ENCODE results near the gene SHB.

The SHB gene

DNA sequence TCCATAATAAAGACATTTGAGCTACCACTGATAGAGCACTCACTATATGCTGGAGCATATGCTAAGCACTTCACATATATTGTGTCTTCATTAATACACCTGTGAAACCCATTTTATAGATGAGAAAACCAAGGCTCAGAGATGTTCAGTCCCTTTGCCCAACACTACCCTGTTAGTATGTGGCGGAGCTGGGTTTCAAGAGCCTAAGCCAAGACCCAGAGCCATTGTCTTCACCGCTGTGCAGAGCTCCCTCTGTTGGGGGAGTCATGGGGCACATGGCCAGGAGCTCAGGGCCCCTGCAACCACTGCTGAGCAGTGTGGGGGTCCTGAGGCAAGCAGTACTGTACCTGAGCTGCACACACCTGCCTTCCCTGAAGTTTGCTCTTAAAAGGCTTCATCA lies 127.8 kb downstream of the SHB start:
- no peak overlapping the region for H3K27ac ChIP-seq (ENCODE audit: low read depth, low read length, poor library complexity, severe bottlenecking)
- no peak overlapping the region for H3K9ac ChIP-seq (ENCODE audit: low read length)
- H2AFZ ChIP-seq (ENCODE audit: low read length) = no peak overlapping the region
- H3F3A ChIP-seq (ENCODE audit: insufficient read depth, low read length) = no peaks in the 10 kb centered on the region
- TF ChIP-seq EZH2 (IDR thresholded peaks at IDR 0.05; ENCODE audit: borderline replicate concordance, low read length) = no peak
- TF ChIP-seq, protein P1, sequence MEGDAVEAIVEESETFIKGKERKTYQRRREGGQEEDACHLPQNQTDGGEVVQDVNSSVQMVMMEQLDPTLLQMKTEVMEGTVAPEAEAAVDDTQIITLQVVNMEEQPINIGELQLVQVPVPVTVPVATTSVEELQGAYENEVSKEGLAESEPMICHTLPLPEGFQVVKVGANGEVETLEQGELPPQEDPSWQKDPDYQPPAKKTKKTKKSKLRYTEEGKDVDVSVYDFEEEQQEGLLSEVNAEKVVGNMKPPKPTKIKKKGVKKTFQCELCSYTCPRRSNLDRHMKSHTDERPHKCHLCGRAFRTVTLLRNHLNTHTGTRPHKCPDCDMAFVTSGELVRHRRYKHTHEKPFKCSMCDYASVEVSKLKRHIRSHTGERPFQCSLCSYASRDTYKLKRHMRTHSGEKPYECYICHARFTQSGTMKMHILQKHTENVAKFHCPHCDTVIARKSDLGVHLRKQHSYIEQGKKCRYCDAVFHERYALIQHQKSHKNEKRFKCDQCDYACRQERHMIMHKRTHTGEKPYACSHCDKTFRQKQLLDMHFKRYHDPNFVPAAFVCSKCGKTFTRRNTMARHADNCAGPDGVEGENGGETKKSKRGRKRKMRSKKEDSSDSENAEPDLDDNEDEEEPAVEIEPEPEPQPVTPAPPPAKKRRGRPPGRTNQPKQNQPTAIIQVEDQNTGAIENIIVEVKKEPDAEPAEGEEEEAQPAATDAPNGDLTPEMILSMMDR (IDR thresholded peaks at IDR 0.05; ENCODE audit: low read length) = peak; percentile 28; the same call in 1 of the 2 replicates
- no peaks in the 10 kb centered on the region for H3K79me2 ChIP-seq (ENCODE audit: insufficient read depth, low read length)
- no peaks in the 10 kb centered on the region for H4K20me1 ChIP-seq (ENCODE audit: insufficient read depth, low read length)
- no peaks in the 10 kb centered on the region for H3K27me3 ChIP-seq (ENCODE audit: insufficient read depth, low read length)
- no peak overlapping the region for H3K4me2 ChIP-seq (ENCODE audit: low read length)
- H3K9me3 ChIP-seq (ENCODE audit: low read length) = no peaks in the 10 kb centered on the region
- no peak overlapping the region for H3K4me3 ChIP-seq (ENCODE audit: low read depth, low read length, poor library complexity, severe bottlenecking)
- no peaks in the 10 kb centered on the region for H3K4me1 ChIP-seq (ENCODE audit: insufficient read depth, low read length, severe bottlenecking)
- no peaks in the 10 kb centered on the region for H3K36me3 ChIP-seq (ENCODE audit: insufficient read depth, low read length)
- H3K9me2 ChIP-seq (ENCODE audit: low read depth, low read length) = no peaks in the 10 kb centered on the region

DNA sequence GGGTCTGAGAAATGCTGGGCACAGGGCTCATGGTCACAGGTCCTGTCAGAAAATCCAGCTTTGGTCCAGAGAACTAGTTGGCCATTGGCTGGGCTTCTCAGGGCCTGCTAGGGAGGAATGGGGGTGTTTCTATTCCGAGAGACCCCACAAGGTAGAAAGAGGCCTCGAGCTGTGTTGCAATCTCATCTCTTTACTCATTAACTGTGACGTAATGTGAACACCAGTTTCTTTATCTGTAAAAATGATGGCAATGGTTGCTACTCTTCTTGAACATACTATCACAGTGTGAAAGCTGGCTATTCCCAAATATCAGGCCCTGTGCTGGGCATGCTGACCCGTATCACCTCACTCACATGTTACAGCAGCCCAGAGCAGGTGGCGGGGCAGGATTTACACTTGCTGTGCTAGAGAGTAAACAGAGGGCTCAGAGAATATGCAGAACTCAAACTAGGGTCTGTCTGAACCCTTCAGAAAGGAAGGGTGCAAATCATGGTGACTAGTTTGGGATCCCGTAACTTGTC lies 129.4 kb downstream of the SHB start:
- H3F3A ChIP-seq (ENCODE audit: insufficient read depth, low read length) = no peaks in the 10 kb centered on the region
- H3K9ac ChIP-seq (ENCODE audit: low read length) = no peak overlapping the region
- no peaks in the 10 kb centered on the region for H3K36me3 ChIP-seq (ENCODE audit: insufficient read depth, low read length)
- no peaks in the 10 kb centered on the region for H3K79me2 ChIP-seq (ENCODE audit: insufficient read depth, low read length)
- H3K9me3 ChIP-seq (ENCODE audit: low read length) = no peaks in the 10 kb centered on the region
- no peaks in the 10 kb centered on the region for H4K20me1 ChIP-seq (ENCODE audit: insufficient read depth, low read length)
- H3K27ac ChIP-seq (ENCODE audit: low read depth, low read length, poor library complexity, severe bottlenecking) = no peak overlapping the region
- no peak overlapping the region for H3K4me3 ChIP-seq (ENCODE audit: low read depth, low read length, poor library complexity, severe bottlenecking)
- no peak overlapping the region for H2AFZ ChIP-seq (ENCODE audit: low read length)
- no peaks in the 10 kb centered on the region for H3K9me2 ChIP-seq (ENCODE audit: low read depth, low read length)
- no peaks in the 10 kb centered on the region for H3K4me1 ChIP-seq (ENCODE audit: insufficient read depth, low read length, severe bottlenecking)
- H3K4me2 ChIP-seq (ENCODE audit: low read length) = no peak overlapping the region
- no peaks in the 10 kb centered on the region for H3K27me3 ChIP-seq (ENCODE audit: insufficient read depth, low read length)
- TF ChIP-seq, protein P1 (IDR thresholded peaks at IDR 0.05; ENCODE audit: low read length) = no peak
- no peak for TF ChIP-seq EZH2 (IDR thresholded peaks at IDR 0.05; ENCODE audit: borderline replicate concordance, low read length)

DNA sequence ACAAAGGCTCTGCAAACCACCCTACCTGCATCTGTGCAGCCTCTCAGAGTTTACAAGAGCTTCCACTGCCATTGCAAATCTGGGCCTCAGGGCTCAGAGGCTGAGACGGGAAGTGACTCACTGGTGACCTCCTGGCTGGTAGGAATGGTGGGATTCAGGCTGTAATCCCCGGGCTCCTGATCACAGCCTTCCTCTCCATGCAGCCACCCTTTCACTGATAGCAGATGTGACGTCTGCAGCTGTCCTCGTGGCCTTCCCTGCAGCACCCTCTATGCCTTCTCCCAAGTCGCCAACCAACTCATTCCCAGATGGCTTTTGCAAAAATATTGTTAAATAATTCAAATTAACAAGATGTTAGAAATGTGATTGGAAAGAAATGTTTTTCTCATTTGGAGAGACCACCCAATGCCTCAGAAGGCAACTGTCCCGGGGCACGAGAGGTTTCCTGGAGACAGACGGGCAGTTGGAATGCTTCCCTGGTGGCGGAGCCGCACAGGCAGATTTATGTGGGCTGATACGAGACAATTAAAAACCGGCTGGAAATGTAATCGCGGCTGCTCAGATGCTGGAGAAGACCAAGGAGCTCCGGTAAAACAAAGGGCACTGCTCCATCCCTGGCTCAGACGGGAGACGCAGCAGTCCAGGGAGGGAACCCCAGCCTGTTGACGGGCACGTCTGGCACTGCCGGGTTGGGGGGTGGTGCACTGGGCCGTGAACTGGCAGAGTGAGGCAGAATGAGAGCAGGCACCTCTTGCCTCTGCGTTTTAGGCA lies 130.7 kb downstream of the SHB start:
- no peak for TF ChIP-seq EZH2 (IDR thresholded peaks at IDR 0.05; ENCODE audit: borderline replicate concordance, low read length)
- TF ChIP-seq, protein P1 (IDR thresholded peaks at IDR 0.05; ENCODE audit: low read length) = no peak
- no peak overlapping the region for H2AFZ ChIP-seq (ENCODE audit: low read length)
- no peaks in the 10 kb centered on the region for H3K36me3 ChIP-seq (ENCODE audit: insufficient read depth, low read length)
- no peaks in the 10 kb centered on the region for H3K9me2 ChIP-seq (ENCODE audit: low read depth, low read length)
- H3K27me3 ChIP-seq (ENCODE audit: insufficient read depth, low read length) = no peaks in the 10 kb centered on the region
- no peak overlapping the region for H3K27ac ChIP-seq (ENCODE audit: low read depth, low read length, poor library complexity, severe bottlenecking)
- no peak overlapping the region for H3K4me3 ChIP-seq (ENCODE audit: low read depth, low read length, poor library complexity, severe bottlenecking)
- H3K4me2 ChIP-seq (ENCODE audit: low read length) = no peak overlapping the region
- H4K20me1 ChIP-seq (ENCODE audit: insufficient read depth, low read length) = no peaks in the 10 kb centered on the region
- no peaks in the 10 kb centered on the region for H3K79me2 ChIP-seq (ENCODE audit: insufficient read depth, low read length)
- no peaks in the 10 kb centered on the region for H3K4me1 ChIP-seq (ENCODE audit: insufficient read depth, low read length, severe bottlenecking)
- H3K9me3 ChIP-seq (ENCODE audit: low read length) = no peaks in the 10 kb centered on the region
- H3K9ac ChIP-seq (ENCODE audit: low read length) = no peak overlapping the region
- H3F3A ChIP-seq (ENCODE audit: insufficient read depth, low read length) = no peaks in the 10 kb centered on the region

All from OCI-LY1 (cell line).